Inferior parietal cortex (tissue), 1 donor: ENCODE measurements around the gene EEFSEC.

ENCODE experiments used
- DNase-seq: peaks from one replicate; pipeline ENCODE4 v3.0.0-alpha.2; 2016; ENCODE audit errors: extremely low spot score

EEFSEC gene

DNA sequence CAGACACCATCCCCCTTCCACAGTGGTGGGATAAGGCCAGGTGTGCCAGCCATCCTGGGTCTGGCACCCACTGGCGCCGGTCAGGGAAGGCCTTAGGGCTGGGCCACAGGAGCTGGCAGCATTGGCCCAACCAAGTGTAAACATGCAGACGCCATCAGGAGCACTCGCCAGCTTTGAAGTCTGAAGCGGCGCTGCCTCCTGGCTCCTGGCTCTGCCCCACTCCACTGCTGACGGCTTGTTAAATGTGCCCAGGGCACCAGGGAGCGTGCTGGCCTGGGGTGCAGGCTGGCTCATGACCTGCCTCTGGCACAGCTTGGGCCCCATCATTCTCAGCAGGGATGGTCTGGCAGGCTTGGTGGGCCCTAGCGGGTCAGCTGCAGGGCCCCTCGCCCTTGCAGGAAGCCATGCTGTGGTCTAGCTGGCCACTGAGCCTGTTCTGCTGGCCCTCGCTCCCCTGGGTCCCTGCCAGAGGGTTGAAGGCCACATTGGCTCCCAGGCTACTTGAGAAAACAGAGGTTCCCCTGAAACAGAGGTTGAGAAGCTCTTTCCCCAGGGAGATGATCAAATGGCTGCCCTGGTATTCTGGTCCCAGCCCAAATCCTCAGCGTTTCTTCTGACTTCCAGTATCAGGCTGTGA lies 196.8 kb downstream of the EEFSEC start:
- no peak for DNase-seq

DNA sequence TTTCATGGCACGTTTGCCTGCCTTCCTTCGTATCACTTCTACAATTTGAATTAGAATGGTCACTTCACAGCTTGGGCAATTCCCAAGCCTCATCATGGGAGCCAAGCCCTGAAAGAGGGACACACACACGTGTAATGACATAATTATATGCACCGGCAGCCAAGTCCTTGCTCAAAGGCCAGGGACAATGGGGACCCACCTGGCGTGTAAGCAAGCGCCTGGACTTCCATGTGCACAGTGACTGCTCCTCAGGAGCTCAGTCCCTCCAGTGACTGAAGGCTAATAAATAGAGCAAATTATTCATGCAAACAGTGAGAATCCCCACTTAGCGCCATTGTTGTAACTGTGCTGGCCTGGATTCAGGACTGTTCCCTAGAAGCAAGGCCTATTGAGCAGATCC lies 198.3 kb downstream of the EEFSEC start:
- DNase-seq = peak; percentile 11

DNA sequence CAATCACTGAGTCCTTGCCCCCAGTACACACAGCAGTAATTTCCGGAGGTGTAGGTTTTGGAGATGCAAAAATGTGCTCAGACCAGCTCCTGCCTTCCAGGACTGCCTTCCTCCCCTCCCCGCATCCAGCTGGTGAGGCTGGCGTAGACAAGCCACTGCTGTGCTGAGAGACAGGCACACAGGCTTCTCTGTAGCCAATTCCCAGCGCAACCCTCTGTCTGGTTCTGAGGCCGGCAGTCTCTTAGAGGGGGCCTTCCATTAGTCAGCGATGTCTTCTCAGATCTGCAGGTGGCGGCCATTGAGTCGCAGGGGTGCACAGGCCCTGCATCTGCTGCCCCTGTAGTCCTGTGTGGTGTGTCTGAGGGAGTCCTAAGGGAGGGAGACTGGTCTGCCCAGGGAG lies 199.0 kb downstream of the EEFSEC start:
- DNase-seq = no peak

DNA sequence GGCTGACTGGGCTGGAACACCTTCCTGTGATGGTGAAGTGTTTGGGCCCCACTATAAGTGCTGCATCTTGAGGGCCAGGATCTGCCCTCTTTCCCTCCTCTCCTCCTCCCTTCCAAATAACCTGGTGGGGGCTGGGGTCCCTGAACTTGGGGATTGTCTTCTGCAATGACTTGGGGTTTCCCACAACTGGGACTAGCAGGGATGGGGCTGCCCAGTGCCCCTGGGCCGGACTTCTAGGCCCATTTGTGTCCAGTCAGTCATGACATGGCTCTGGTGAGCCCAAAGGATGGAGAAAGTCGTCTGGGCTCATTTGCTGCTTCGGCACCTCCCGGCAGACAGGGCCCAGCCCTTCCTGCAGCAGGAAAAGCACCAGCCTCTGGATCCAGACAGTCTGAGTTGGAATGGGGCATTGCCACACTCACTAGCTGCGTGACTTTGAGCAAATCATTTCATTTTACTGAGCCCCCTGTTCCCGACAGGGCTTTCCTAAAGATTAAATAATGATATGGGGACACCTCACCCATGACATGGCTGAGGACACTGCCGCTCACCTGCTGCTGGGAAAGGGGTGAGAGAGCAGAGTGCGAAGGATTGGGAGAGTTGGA lies 200.2 kb downstream of the EEFSEC start:
- no peak for DNase-seq

DNA sequence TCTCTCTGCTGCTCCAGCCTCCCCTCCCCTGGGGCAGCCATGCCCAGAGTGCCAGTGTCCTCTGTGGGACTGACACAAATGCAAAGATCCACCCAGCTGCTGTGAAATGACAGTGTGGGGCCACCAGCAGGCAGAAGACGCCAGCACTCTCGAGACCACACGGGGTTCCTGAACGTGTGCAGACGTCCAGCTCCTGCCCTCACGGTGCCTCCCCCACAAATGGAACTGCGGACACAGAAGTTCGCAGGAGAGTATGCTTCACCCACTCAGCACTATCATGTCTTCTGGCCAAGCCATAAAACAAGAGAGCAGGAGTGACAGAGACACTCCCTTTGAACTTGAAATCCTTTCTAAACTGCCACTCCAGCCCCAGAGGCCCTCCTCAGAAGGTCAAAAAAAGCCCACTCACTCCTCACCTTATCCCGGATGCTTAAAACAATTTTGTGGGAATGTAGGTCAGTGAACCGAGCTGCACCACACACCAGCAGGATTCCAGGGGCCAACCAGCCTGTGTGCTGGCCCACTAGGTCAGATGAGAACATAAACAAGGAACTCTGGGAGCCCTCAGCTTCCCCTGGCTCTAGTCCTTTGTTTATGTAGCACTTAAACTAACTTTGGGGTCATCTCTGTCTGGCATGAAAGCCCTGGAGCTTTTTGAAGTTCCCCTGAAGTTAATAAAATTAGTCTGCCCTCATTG lies 200.9 kb downstream of the EEFSEC start:
- no peak for DNase-seq

DNA sequence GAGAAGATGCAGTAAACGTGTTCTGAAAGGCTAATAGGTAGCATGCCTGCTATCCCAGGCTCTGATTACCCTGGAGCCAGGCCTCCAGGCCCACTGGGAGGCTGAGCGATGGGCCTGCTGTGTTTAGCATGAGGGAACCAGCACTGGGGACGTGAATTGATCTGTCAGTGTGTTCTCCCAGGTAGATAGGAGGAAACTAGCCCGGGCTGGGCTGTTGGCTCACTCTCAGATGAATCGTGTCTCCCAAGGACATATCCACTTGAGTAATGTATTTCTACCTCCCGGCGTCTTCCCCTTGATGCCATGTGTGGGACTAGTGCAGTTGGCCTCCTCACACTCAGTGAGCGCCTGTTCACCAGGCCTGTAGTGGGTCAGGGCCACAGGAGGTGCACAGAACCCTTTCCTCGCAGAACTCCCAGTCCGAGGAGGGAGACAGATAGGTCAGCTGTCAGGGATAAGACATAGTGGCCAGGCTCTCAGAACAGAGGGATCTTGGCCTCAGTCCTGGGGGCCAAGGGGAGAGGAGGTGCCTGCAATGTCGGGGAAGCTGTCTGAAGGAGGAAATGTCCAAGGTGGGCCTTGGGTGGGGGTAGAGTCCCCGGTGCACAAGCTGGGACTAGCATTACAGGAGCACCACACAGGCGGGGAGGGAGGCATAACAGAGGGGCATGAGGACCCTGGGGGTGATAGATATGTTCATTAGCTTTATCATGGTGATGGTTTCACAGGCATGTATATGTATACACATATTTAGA lies 201.7 kb downstream of the EEFSEC start:
- DNase-seq = no peak

DNA sequence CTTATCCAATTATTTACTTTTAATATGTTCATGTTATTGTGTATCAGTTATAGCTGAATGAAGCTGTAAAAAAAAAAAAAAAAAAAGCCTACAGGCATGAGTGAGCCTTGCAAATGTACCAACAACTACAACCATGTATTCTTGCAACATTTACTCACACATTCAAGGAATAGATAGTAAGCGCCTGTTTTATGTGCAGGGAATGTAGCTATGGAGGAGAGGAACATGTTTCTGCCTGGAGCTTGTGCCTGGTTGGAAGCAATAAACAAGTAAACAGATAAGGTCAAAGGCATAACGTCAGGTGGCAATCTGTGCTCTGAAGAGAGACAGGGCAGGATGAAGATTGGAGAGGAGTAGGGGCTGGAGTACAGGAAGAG lies 202.2 kb downstream of the EEFSEC start:
- no peak for DNase-seq

DNA sequence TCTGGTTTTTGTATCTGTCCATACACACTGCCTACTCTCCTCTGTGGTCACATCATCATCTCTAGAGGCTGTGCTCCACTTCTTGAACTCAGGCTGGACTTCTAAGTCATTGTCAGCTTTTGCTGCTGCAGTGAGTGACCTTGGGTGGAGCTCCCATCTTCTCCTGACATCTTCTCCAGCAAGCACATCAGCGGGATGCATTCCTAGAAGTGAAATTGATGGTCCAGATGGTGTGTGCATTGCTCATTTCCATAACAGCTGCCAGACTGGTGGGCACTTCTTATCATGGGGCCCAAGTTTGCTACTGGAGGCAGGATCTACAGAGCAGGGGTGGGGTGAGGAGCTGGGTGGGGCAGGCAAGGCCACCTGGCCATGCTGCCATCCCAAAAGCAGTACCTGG lies 203.5 kb downstream of the EEFSEC start:
- no peak for DNase-seq

DNA sequence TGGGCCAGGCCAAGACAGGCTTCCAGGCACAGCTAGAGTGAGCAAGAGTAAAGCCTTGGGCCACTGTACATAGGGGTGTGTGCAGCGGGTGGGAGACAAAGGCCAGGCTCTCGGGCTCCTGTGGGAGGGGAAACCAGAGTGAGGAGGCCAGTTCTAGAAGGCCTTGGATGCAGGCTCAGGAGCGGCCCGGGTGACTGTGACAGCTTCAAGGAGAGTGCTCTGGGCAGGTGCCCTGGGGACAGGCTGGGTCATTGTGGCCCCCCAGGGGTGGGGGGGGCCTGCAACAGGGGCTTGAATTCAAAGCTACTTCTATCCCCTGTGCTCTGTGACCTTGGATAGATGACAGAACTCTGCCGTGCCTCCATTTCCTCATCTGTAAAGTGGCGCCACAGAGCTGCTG lies 204.3 kb downstream of the EEFSEC start:
- no peak for DNase-seq

DNA sequence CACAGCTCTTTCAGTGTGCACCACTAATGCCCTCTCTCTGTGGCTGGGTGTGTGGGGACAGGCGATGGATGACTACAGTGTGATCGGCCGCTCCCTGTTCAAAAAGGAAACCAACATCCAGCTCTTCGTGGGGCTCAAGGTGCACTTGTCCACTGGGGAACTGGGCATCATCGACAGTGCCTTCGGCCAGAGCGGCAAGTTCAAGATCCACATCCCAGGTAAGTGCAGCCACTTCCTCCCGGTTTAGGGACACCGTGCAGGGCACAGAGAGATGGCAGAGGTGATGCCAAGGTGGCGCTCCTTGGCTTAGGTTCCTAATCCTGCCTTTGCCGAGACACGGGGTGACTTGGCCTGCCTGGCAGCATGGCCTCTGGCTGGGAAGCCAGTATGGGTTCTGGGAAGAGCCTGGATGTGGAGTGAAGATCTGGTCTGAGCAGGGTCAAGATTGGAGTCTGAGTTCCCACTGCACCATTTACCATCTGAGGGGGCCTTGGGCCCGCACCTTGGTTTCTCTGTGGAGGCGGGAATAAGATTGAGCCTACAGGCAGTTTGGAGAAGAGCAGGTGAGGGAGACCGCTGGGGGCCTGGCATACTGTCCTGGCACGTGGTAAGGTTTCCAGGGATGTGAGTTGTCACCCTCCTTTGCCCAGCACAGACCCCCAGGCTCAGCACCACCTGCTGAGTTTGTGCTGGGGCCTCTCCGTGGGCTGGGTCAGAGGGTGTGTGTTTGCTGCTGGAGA lies 205.0 kb downstream of the EEFSEC start:
- no peak for DNase-seq

DNA sequence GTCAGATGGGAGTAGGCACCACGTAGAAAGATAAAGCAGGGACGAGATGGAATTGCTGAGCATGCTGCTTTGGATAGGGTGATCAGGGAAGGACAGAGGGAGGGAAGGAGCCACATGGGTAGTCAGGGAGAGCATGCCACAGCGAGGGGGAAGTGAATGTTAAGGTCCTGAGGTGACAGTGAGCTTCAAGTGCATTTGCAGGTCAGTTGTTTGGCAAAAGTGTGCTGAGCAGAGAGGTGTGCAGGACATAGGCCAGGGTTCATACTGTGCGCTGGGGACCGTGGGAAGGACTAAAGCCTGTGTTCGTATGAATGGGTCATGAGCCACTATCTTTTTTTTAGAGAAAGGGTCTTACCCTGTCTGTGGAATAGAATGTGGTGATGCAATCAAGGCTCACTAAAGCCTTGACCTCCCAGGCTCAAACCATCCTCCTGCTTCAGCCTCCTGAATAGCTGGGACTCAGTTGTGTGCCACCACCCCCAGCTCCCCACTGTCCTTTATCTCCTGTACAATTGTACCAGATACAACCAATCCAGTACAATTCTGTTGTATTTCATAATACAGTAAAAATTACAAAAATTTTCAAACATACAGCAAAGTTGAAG lies 205.9 kb downstream of the EEFSEC start:
- DNase-seq = no peak

DNA sequence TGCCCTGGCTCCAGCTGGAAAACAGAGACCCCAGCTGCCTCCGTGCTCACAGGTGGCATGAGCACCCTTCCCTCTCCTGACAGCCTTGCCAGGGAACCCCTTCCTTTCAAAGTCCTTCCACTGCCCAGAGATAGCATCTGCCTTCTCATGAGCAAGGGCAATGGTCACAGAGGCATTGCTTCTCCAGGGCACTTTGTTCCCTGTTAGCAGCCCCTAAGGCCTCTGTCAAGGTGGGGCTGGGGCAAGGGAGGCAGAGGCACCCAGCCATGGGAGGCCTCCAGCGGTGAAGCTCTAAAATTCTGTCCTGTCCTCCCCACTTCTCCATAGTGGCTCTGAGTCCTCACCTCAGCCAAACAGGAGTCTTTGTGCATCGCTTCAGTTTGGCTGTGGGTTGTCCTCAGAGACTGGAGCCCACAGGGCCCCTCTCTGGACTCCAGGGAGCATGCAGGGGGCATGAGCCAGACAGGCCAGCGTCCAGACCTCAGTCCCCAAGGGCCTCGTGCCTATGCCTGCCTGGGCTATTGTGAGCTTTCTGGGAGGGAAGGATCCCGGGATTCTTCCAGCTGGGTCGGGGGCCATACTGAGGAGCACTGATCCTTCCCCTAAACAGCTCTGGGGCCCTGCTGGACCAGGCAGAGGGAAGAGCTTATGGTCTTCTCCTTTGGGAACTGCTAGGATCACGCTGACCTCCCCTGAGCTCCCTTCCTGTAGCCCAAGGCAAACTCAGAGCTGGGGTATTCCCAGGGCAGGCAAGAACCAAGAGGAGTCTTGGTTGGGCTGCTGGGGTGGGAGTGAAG lies 206.8 kb downstream of the EEFSEC start:
- no peak for DNase-seq

DNA sequence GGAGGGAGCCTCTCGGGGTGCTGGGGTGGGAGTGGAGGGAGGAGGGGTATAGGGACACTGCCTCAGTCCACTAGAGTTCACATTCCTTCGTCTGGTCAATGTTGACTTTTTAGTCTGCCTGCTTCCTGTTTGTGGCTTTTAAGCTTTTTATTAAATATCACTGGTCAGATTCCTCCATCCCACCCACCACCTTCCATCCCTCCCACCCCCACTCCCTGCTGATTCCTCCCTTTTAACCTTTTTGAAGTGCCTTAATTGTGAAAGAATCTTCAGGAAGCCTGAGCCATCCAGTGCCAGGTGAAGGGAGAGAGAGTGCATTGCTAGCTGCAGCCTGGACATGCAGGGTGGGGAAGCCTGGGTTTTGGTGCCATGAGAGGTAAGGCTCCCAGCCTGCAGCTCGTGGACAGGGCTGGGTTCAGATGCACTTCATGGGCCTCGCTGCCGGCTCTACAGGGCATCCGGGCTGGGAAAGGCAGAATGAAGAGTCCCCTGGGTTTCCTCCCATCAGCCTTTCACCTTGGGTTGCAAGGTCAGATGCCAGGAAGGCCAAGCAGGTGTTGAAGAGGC lies 207.5 kb downstream of the EEFSEC start:
- no peak for DNase-seq

DNA sequence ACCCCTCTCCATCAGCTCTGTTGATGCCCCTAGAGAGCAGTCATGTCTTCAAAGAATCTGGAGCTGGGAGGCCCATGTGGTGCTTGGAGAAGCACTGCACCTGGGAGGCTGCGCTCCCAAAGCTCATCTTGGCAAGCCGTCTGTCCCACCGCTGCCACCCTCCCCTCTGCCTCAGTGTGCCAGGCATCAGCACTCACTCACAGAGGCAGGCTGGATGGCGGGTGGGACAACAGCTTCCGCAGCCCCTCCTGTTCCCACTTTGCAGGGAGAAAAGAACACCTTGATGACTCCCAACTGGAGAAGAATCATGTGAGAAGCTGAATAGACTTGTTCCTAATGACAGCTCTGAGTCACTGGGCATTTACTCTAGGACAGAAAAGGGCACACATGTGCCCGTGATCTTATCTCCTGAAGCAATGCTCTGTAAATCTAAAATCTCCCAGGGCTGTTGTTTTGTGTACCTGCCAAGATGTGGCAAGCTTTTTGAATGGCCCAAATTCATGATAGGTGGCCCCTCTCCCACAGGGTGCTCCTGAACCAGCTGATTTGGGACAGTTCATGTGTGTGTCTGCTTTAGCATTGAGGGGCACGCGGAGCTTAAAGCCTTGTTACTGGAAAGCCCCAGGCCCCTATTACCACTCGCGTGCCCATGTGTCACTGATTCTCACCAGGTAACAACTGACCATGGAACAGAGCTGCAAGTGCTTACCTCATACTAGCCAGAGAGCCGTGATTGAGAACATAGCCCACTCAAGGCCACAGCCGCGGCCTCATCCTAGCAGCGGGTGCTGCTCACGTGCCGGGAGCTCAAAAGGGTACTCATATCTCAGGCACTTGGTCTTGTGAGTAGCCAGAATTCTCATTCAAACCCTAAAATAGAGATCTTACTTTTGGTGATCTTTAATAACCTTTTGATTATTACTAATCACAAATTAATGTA lies 209.0 kb downstream of the EEFSEC start:
- DNase-seq = no peak

DNA sequence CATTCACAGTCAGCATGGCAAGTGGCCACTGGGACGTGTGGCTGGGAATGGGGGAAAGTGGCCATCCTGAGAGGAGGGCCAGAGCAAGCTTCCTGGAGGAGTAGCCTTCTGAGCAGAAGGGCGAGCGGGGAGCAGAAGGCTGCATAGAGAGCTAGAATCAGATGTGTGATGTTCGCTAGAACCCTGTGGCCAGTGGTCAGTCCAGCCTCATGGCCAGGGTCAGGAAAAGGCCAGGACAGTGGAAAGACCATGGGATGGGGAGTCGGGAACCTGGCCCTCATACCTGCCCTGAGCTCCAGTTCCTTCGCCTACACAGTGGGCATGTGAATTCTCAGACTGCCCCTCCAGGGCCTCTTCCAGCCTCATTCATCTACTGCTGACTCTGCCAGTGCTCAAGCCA lies 211.0 kb downstream of the EEFSEC start:
- no peak for DNase-seq

DNA sequence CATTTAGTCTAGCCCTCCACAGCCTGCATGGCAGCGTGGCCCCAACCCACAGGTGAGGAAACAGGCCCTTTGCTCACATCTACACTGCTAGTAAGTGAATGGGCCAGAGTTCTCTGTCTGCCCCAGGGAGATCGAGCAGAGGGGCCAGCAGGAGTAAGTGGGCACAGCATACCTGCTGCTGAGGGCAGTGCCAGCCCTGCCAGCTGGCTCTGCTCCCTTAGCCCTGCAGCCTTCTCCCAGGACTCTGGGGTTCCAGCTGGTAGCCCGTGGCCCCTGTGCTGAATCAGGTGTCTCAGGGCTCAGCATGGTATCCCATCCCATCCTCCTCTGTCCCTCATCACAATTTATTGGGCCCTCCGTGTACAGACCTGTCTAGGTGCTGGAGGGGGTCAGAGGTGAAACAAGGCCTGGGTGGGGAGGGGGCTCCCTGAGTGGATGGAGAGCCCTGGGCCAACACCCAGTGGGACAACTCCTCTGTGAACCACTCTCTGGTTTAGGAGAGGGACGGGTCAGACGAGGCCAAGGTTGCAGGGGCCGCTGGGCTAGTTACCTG lies 211.6 kb downstream of the EEFSEC start:
- DNase-seq = no peak

DNA sequence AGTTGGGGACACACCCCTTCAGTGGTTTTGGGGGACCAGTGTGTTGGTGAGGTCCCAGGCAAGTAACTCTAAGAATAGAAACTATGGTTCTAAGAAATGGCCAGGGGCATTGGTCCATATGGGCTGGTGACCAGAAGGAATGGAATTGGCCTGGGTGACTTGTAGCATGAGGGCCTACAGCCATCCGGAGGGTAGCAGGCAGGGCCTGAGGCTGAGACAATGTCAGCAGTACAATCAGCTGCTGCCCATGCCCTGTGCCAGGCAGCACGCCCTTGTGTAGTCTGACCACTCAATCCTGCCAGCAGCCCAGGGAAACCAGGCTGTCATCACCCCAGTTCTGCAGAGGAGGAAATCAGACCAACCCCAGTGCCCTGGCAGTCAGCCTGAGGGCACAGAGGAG lies 212.9 kb downstream of the EEFSEC start:
- no peak for DNase-seq

DNA sequence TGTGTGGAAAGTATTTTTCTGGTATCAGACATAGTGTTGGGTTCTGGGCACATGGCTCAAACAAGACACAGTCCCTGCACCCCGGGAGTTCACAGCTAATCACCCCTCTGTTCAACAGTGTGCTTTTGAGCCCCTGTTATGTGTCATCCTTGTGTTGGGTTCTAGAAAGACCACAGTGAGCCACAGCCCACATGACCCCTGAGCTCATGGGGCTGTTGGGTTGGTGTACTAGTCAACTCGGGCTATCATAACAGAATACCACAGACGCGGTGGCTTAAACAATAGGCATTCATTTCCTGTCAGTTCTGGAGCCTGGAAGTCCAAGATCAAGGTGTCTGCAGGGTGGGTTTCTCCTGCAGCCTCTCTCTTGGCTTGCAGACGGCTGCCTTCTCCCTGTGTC lies 213.4 kb downstream of the EEFSEC start:
- DNase-seq = no peak

DNA sequence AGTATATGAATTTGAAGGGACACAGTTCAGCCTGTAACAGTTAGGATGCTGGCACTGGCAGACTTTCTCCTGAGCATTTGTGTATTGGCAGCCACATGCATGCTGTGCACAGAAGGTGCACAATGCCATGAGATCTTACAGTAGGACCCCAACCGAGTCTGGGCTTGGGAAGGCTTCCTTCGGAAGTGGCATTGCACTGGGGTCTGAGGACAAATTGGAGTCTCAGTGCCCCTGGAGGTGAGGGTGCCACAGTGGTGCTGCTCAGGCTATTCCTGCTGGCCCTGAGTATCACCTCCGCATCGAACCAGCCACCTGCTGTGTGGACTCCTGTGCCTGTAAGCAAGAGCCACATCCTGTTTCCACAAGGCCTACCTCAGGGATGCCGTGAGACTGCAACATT lies 213.9 kb downstream of the EEFSEC start:
- DNase-seq = no peak
